H1 (cell line): ENCODE results near the gene STARD4. TPM values are rescaled to one million over a fixed set of nuclear protein-coding genes. Genes with fewer than 3 reads are reported as not detected.

Source experiments
- JUN ChIP-seq: IDR thresholded peaks from 2 replicates; pipeline ENCODE4 v1.6.1; 2011; ENCODE audit warnings: low read depth, mild to moderate bottlenecking, improper control_type of control experiment, low read length
- KDM4A ChIP-seq: IDR thresholded peaks from one replicate; pipeline ENCODE4 v1.7.1; 2012; ENCODE audit warnings: low read depth, mild to moderate bottlenecking, moderate library complexity, low read length, inconsistent platforms; ENCODE audit not compliant: severe bottlenecking
- SIN3A ChIP-seq, 2 experiments: IDR thresholded peaks in 1 of 2; conservative IDR thresholded peaks in 1 of 2; 2 replicates each; pipeline ENCODE4 v1.6.1; 2011 to 2012; ENCODE audit warnings: low read length in 2 of 2, improper control_type of control experiment in 1 of 2, low read depth in 1 of 2, mild to moderate bottlenecking in 1 of 2
- SRF ChIP-seq: IDR thresholded peaks from 2 replicates; pipeline ENCODE4 v1.6.1; 2011; ENCODE audit warnings: mild to moderate bottlenecking, low read depth, low read length, moderate library complexity
- polyA plus RNA-seq, 7 experiments: library from polyadenylated mRNA; depleted of rRNA in 3 of 7; stranded (reverse) in 5 of 7; unstranded in 2 of 7; fragments of >200 nt in 5 of 7; fragments of 200-250 nt in 2 of 7; gene quantifications; 1 replicate in 5 of 7; 2 replicates in 1 of 7; 4 replicates in 1 of 7; pipeline versions ENCODE4 v1.2.1 to v1.2.3, GENCODE V29; 2011 to 2013; ENCODE audit warnings: missing spikeins in 2 of 7, mixed read lengths in 2 of 7
- total RNA-seq: library from RNA; stranded (reverse); fragmentation: NEBNext Ultra II Directional; extraction: Animal tissue kit (Norgen Biotek cat#: 25700); gene quantifications from 2 replicates; pipeline ENCODE4 v1.2.1, GENCODE V29; 2021

The STARD4 gene
- total and polyA plus RNA-seq, 2 of the 8 experiments (the other 6 are each of a cell fraction or from before 2014, with no cell fraction given), result 10.8 to 47.9 TPM

DNA sequence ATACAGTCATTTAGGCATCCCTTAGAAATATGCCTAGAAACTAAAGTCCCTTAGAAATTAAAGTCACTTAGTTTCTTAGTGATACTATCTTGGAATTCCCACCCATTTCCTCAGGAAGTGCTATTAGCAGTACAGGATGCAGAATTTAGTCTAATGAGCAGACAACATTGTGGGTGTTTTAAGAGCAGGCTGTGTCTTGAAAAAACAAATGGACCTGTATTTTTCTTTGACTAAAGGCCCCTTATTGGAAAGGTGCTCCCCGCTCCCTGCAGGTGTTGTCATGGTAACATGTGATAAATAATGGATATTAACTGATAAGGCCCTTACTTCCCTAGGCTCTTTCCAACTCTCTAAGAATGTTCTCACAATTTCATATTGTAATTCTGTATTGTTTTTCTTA, 38.8 kb upstream of the STARD4 start (continued):
- TF ChIP-seq KDM4A, result no peak
- TF ChIP-seq SIN3A (conservative IDR thresholded peaks at IDR 0.05 in 1 of 2, IDR thresholded peaks at IDR 0.05 in 1 of 2; ENCODE audit: low read depth in 1 of 2, low read length in 2 of 2), result no peak
- no peak for TF ChIP-seq JUN
- no peak for TF ChIP-seq SRF
